NCI-H1694 treated with DMSO at 0.1 percent for 48 hours (cell line): ENCODE measurements around the gene LPP.
"Not testable (repeated sequence)": the region's sequence is repeated elsewhere in the genome, so short reads cannot be mapped to it uniquely, and the experiment has no call there.

ENCODE experiments used
- DNase-seq: peaks from one replicate; lab custom pipeline; 2025; lab: John Stamatoyannopoulos, UW

Gene LPP

GRCh38 chr3:188437926-188438325, 284.0 kb downstream of the LPP start:
- no peak for DNase-seq

- no peak for DNase-seq
Measured at GRCh38 chr3:188439080-188439479, 285.1 kb downstream of the LPP start.

GRCh38 chr3:188440340-188440972, 286.5 kb downstream of the LPP start:
- DNase-seq = no peak

- DNase-seq = no peak
Measured at GRCh38 chr3:188442430-188442829, 288.5 kb downstream of the LPP start.

- not testable (repeated sequence) for DNase-seq
Measured at GRCh38 chr3:188445175-188445574, 291.2 kb downstream of the LPP start.

- no peak for DNase-seq
Measured at GRCh38 chr3:188446014-188446413, 292.1 kb downstream of the LPP start.

GRCh38 chr3:188446766-188447165, 292.8 kb downstream of the LPP start:
- DNase-seq = no peak

- no peak for DNase-seq
Measured at GRCh38 chr3:188448813-188449212, 294.9 kb downstream of the LPP start.

GRCh38 chr3:188449421-188449820, 295.5 kb downstream of the LPP start:
- DNase-seq = no peak

- no peak for DNase-seq
Measured at GRCh38 chr3:188452158-188452772, 298.3 kb downstream of the LPP start.

- DNase-seq = no peak
Measured at GRCh38 chr3:188453431-188454384, 299.8 kb downstream of the LPP start.

- no peak for DNase-seq
Measured at GRCh38 chr3:188455748-188456147, 301.8 kb downstream of the LPP start.

GRCh38 chr3:188458756-188459155, 304.8 kb downstream of the LPP start:
- no peak for DNase-seq

GRCh38 chr3:188465311-188465710, 311.4 kb downstream of the LPP start:
- no peak for DNase-seq

GRCh38 chr3:188468196-188468595, 314.2 kb downstream of the LPP start:
- no peak for DNase-seq

- no peak for DNase-seq
Measured at GRCh38 chr3:188468662-188469061, 314.7 kb downstream of the LPP start.

- no peak for DNase-seq
Measured at GRCh38 chr3:188469228-188469885, 315.4 kb downstream of the LPP start.

GRCh38 chr3:188470508-188471130, 316.7 kb downstream of the LPP start:
- DNase-seq = no peak

GRCh38 chr3:188471723-188472122, 317.8 kb downstream of the LPP start:
- no peak for DNase-seq

- DNase-seq = no peak
Measured at GRCh38 chr3:188472336-188472735, 318.4 kb downstream of the LPP start.

- DNase-seq = no peak
Measured at GRCh38 chr3:188473045-188473444, 319.1 kb downstream of the LPP start.
